ENCODE measurements around the gene FTL.
"Not testable (repeated sequence)": the region's sequence is repeated elsewhere in the genome, so short reads cannot be mapped to it uniquely, and the experiment has no call there.

FTL gene

GRCh38 chr19:48965040-48965805 lies at the start of gene FTL:
FTL (plus strand) TSS chr19:48965309; CDS start chr19:48965508, 199 bp downstream.
- peak; percentile 98 to 100 (median 99) for DNase-seq
- intact Hi-C loops (cut with DNase I): loop anchor here (10.0 kb wide), 1 partner anchor 60 kb away; the partner anchor contains the start of gene NUCB1

- intact Hi-C loops (cut with DNase I): no loop called here
- no peak for DNase-seq
Measured at GRCh38 chr19:48915757-48916156, 49.4 kb upstream of the FTL start.

- intact Hi-C loops (cut with DNase I): no loop called here
Measured at GRCh38 chr19:48918071-48918470, 47.0 kb upstream of the FTL start.

GRCh38 chr19:48918801-48919247 lies 46.3 kb upstream of the FTL start:
- intact Hi-C loops (cut with DNase I): no loop called here

More at GRCh38 chr19:48918071-48918470, 47.0 kb upstream of the FTL start:
- DNase-seq: no peak

GRCh38 chr19:48919271-48919670 lies 45.8 kb upstream of the FTL start:
- DNase-seq; intact Hi-C loops (cut with DNase I): not testable (repeated sequence)

More at GRCh38 chr19:48918801-48919247, 46.3 kb upstream of the FTL start:
- DNase-seq: peak in 2 of 10 donors; percentile 21 to 33

GRCh38 chr19:48920949-48921348 lies 44.2 kb upstream of the FTL start:
- intact Hi-C loops (cut with DNase I): no loop called here
- DNase-seq: no peak

- DNase-seq: no peak
- intact Hi-C loops (cut with DNase I): no loop called here
Measured at GRCh38 chr19:48921721-48922500, 43.2 kb upstream of the FTL start.

GRCh38 chr19:48922548-48923490 lies 42.3 kb upstream of the FTL start:
- no peak for DNase-seq
- intact Hi-C loops (cut with DNase I): no loop called here

GRCh38 chr19:48925240-48925843 lies 39.8 kb upstream of the FTL start:
- intact Hi-C loops (cut with DNase I): no loop called here
- DNase-seq: no peak

GRCh38 chr19:48925890-48926289 lies 39.2 kb upstream of the FTL start:
- DNase-seq; intact Hi-C loops (cut with DNase I): not testable (repeated sequence)

- peak; percentile 9 to 94 (median 56) for DNase-seq
- intact Hi-C loops (cut with DNase I): no loop called here
Measured at GRCh38 chr19:48926909-48927308, 38.2 kb upstream of the FTL start.

GRCh38 chr19:48927692-48928091 lies 37.4 kb upstream of the FTL start:
- DNase-seq; intact Hi-C loops (cut with DNase I): not testable (repeated sequence)

- intact Hi-C loops (cut with DNase I): no loop called here
- no peak for DNase-seq
Measured at GRCh38 chr19:48928164-48929025, 36.7 kb upstream of the FTL start.

GRCh38 chr19:48933382-48933932 lies 31.7 kb upstream of the FTL start, which contains the start of gene DHDH:
DHDH (plus strand) TSS chr19:48933699; CDS start chr19:48933722, 23 bp downstream.
- DNase-seq: peak; percentile 36 to 96 (median 72)

GRCh38 chr19:48934837-48935236 lies 30.3 kb upstream of the FTL start:
- intact Hi-C loops (cut with DNase I): no loop called here
- DNase-seq: no peak

More at GRCh38 chr19:48933382-48933932, 31.7 kb upstream of the FTL start, which contains the start of gene DHDH:
- intact Hi-C loops (cut with DNase I): no loop called here

GRCh38 chr19:48935864-48936263 lies 29.2 kb upstream of the FTL start:
- intact Hi-C loops (cut with DNase I): no loop called here
- DNase-seq: no peak

GRCh38 chr19:48938256-48938655 lies 26.9 kb upstream of the FTL start:
- no peak for DNase-seq
- intact Hi-C loops (cut with DNase I): no loop called here

- intact Hi-C loops (cut with DNase I): no loop called here
Measured at GRCh38 chr19:48940902-48941301, 24.2 kb upstream of the FTL start.

More at GRCh38 chr19:48940902-48941301, 24.2 kb upstream of the FTL start:
- DNase-seq: no peak
